Ascending aorta (tissue), 2 donors: Measurements from ENCODE around the gene KRT6B. TPM values are rescaled to one million over a fixed set of nuclear protein-coding genes. Genes with fewer than 3 reads are reported as not detected.
"Not testable (repeated sequence)": the region's sequence is repeated elsewhere in the genome, so short reads cannot be mapped to it uniquely, and the experiment has no call there.

Experiments used
- DNase-seq, 2 donors: peaks; one replicate each; pipeline ENCODE4 v3.0.0-alpha.2; 2019; ENCODE audit warnings: low spot score in 2 of 2
- H3K27ac ChIP-seq, 2 donors: fragments of 200-600 bp; sonication (generic); one replicate each; pipeline ENCODE4 v1.5.1; 2016 to 2017; ENCODE audit warnings: mild to moderate bottlenecking in 1 of 2
- H3K27me3 ChIP-seq: fragments of 200-600 bp; sonication (generic); one replicate; pipeline ENCODE4 v1.5.1; 2017
- H3K36me3 ChIP-seq, 2 donors: fragments of 200-600 bp; sonication (generic); one replicate each; pipeline ENCODE4 v1.5.1; 2016
- H3K4me1 ChIP-seq, 2 donors: fragments of 200-600 bp; sonication (generic); one replicate each; pipeline ENCODE4 v1.5.1; 2016 to 2017; ENCODE audit warnings: mild to moderate bottlenecking in 1 of 2
- H3K4me3 ChIP-seq, 2 donors: fragments of 200-600 bp; sonication (generic); one replicate each; pipeline ENCODE4 v1.5.1; 2016 to 2017; ENCODE audit warnings: mild to moderate bottlenecking in 1 of 2
- H3K9me3 ChIP-seq, 2 donors: fragments of 200-600 bp; sonication (generic); one replicate each; pipeline ENCODE4 v1.5.1; 2016
- intact Hi-C: fragments of 100-400 bp; cut with DNase I; formaldehyde crosslinking; loops from one replicate; pipeline ENCODE4 v1.15.1; 2023
- total RNA-seq: library from RNA; depleted of rRNA; stranded (reverse); fragments of >200 nt; gene quantifications from one replicate; pipeline ENCODE4 v1.1.0, GENCODE V29; 2016
- TF ChIP-seq, protein P1 (sequence below), 3 experiments: fragments of 200-600 bp in 2 of 3; fragments of 450-650 bp in 1 of 3; sonication (generic) in 2 of 3; IDR thresholded peaks; one replicate each; pipeline ENCODE4 v1.5.1; 2016 to 2019; ENCODE audit warnings: antibody characterized with exemption in 3 of 3, mild to moderate bottlenecking in 1 of 3, moderate library complexity in 1 of 3

Gene KRT6B
- total RNA-seq, 1 donor from 2014 or later = 0.32 TPM

DNA sequence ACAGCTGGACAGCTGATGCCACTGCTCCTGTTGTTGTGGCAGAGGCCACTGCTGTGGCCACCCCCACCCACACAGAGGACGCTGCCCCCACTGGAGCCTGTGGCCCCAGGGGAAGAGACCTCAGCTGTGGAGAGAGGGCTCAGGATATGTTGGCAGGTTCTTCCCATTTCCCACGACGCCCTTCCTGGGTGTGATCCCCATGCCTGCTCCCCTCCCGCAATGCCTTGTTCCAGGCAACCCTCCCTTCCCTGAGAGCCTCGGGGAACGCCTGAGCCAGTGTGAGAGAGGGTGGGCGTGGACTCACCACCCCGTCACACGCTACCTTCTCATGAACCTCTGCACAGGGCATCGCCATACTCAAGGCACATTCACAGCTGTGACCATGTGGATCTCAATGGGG, 40.1 kb downstream of the KRT6B start:
- Histone ChIP-seq H3K4me3 (no peak overlapping the region), H3K36me3 (no peaks in the 10 kb centered on the region), H3K27me3 (no peaks in the 10 kb centered on the region), H3K4me1 (no peaks in the 10 kb centered on the region), H3K27ac (no peak overlapping the region), H3K9me3 (no peaks in the 10 kb centered on the region)
- intact Hi-C loops = no loop called here
- TF ChIP-seq, protein P1, sequence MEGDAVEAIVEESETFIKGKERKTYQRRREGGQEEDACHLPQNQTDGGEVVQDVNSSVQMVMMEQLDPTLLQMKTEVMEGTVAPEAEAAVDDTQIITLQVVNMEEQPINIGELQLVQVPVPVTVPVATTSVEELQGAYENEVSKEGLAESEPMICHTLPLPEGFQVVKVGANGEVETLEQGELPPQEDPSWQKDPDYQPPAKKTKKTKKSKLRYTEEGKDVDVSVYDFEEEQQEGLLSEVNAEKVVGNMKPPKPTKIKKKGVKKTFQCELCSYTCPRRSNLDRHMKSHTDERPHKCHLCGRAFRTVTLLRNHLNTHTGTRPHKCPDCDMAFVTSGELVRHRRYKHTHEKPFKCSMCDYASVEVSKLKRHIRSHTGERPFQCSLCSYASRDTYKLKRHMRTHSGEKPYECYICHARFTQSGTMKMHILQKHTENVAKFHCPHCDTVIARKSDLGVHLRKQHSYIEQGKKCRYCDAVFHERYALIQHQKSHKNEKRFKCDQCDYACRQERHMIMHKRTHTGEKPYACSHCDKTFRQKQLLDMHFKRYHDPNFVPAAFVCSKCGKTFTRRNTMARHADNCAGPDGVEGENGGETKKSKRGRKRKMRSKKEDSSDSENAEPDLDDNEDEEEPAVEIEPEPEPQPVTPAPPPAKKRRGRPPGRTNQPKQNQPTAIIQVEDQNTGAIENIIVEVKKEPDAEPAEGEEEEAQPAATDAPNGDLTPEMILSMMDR (IDR thresholded peaks at IDR 0.05) = no peak
- DNase-seq = no peak

DNA sequence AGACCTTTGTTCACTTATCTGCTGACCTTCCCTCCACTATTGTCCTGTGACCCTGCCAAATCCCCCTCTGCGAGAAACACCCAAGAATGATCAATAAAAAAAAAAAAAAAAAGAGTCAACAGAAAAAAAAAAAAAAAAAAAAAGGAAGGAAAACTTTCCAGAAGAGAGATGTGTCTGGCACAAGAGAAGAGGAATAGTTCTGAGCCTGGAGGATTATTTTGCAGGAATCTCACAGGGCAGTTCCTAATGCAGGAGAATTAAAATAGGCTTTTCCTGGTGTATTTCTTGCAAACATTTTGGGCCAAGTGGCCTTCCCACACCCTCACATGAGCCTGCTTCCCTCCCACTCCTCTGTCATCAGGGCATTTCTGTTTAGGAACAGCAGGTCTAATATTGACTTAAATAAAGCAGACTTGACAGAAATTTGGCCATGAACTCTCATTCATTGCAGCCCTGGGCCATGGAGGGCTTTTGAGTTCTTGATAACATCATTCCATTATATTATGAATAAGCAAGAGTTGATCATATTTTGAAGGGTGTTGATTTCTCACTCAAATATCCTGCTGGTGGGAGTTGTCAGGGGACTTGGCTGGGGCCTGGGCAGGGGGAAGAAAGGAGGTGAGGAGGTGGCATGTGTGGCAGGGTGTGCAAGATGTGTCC, 41.2 kb downstream of the KRT6B start:
- H3K36me3 ChIP-seq, DNase-seq, H3K27ac ChIP-seq, H3K4me1 ChIP-seq, intact Hi-C loops, H3K4me3 ChIP-seq, H3K9me3 ChIP-seq, H3K27me3 ChIP-seq: not testable (repeated sequence)

DNA sequence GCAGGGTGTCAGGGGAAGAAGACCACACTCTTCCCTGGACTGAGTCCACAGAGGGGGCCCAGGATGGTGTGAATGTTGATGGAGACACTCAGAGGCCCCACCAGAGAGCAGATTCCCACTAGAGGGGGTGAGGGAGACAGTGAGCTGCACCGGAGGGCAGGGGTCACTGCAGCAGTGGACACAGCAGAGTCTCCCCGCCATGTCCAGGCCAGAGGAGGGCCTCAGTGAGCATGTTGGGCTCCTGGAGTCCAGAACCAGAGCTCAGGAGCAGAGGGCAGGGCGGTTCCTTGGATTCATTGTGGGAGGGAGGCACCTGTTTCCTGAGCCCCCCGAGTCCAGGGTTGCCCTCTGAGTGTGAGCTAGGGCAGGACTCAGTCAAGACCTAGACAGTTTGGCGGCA, 44.0 kb downstream of the KRT6B start:
- TF ChIP-seq, protein P1 (IDR thresholded peaks at IDR 0.05) = no peak
- no peak overlapping the region for H3K27ac ChIP-seq
- intact Hi-C loops = no loop called here
- no peaks in the 10 kb centered on the region for H3K27me3 ChIP-seq
- no peaks in the 10 kb centered on the region for H3K4me1 ChIP-seq
- DNase-seq = no peak
- no peak overlapping the region for H3K4me3 ChIP-seq
- no peaks in the 10 kb centered on the region for H3K36me3 ChIP-seq
- no peaks in the 10 kb centered on the region for H3K9me3 ChIP-seq

- intact Hi-C loops = no loop called here
- Histone ChIP-seq H3K36me3 (no peaks in the 10 kb centered on the region), H3K9me3 (no peaks in the 10 kb centered on the region), H3K27me3 (no peaks in the 10 kb centered on the region), H3K4me3 (no peak within 1 kb of the TSS), H3K4me1 (no peaks in the 10 kb centered on the region), H3K27ac (no peak within 1 kb of the TSS)
- no peak for DNase-seq
- TF ChIP-seq, protein P1 (IDR thresholded peaks at IDR 0.05) = no peak
Observed at GRCh38 chr12:52405922-52406385, 46.0 kb downstream of the KRT6B start, which contains the start of gene KRT82. Gene KRT82 (minus strand): TSS chr12:52406335. CDS start chr12:52406277, 58 bp downstream.

DNA sequence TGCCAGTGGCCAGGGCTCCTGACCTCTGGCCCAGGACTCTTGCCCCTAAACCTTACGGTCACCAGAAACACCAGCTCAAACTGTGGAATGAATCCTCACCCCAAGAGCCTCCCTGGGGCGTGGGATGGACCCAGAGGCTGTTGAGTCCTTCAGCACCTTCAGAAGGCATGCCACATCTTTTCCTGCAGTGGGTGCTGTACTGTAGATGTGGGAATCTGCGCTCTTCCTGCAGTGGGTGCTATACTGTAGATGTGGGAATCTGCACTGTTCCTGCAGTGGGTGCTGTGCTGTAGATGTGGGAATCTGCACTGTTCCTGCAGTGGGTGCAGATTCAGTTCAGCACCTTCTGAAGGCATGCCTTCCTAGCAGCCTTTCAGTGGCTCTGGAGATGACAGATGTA, 47.0 kb downstream of the KRT6B start:
- Histone ChIP-seq H3K4me1 (no peaks in the 10 kb centered on the region), H3K36me3 (no peaks in the 10 kb centered on the region), H3K27me3 (no peaks in the 10 kb centered on the region), H3K27ac (no peak overlapping the region), H3K9me3 (no peaks in the 10 kb centered on the region), H3K4me3 (no peak overlapping the region)
- intact Hi-C loops = no loop called here
- TF ChIP-seq, protein P1 (IDR thresholded peaks at IDR 0.05) = no peak
- DNase-seq = no peak

GRCh38 chr12:52403561-52403960, 48.4 kb downstream of the KRT6B start:
- Histone ChIP-seq H3K4me3 (no peak overlapping the region), H3K9me3 (no peaks in the 10 kb centered on the region), H3K36me3 (no peaks in the 10 kb centered on the region), H3K27ac (no peak overlapping the region), H3K27me3 (no peaks in the 10 kb centered on the region), H3K4me1 (no peaks in the 10 kb centered on the region)
- TF ChIP-seq, protein P1 (IDR thresholded peaks at IDR 0.05) = no peak
- no peak for DNase-seq
- intact Hi-C loops = no loop called here
